Testis (tissue), 3 donors: ENCODE data around the gene ADSS1. TPM values are rescaled to one million over a fixed set of nuclear protein-coding genes. Genes with fewer than 3 reads are reported as not detected.

Experiments used
- DNase-seq: peaks from one replicate; pipeline ENCODE4 v3.0.0-alpha.2; 2019
- H3K27ac ChIP-seq, 2 donors: fragments of 200-600 bp; sonication (generic); one replicate each; pipeline ENCODE4 v1.5.1; 2019
- H3K27me3 ChIP-seq: fragments of 200-600 bp; sonication (generic); one replicate; pipeline ENCODE4 v1.5.1; 2019
- H3K36me3 ChIP-seq: fragments of 200-600 bp; sonication (generic); one replicate; pipeline ENCODE4 v1.5.1; 2017; ENCODE audit warnings: low read depth; ENCODE audit errors: missing control alignments
- H3K4me1 ChIP-seq: fragments of 200-600 bp; sonication (generic); one replicate; pipeline ENCODE4 v1.5.1; 2019
- H3K4me3 ChIP-seq, 2 donors: fragments of 200-600 bp; sonication (generic); one replicate each; pipeline ENCODE4 v1.5.1; 2017 to 2019
- H3K9me3 ChIP-seq: fragments of 200-600 bp; sonication (generic); one replicate; pipeline ENCODE4 v1.5.1; 2017
- POLR2A ChIP-seq: fragments of 450-650 bp; IDR thresholded peaks from one replicate; pipeline ENCODE4 v1.6.1; 2017; ENCODE audit warnings: antibody characterized with exemption, mild to moderate bottlenecking, moderate library complexity
- WGBS, 2 donors: methylation state at CpG; one replicate each; pipeline ENCODE4 v1.1.5; 2018; 5-methylcytosine and 5-hydroxymethylcytosine counted together
- intact Hi-C: fragments of 100-400 bp; cut with DNase I; formaldehyde crosslinking; loops from one replicate; pipeline ENCODE4 v1.15.1; 2023; ENCODE audit warnings: low total_unique reads
- polyA plus RNA-seq: library from polyadenylated mRNA; stranded (reverse); fragments of 350-450 nt; fragmentation: Illumina TruSeq; extraction: RNeasy Lipid Tissue Mini Kit (QIAGEN cat#74804); gene quantifications from one replicate; pipeline ENCODE4 v1.2.3, GENCODE V29; 2014; ENCODE audit warnings: low read depth, low replicate concordance; ENCODE audit not compliant: insufficient read depth
- total RNA-seq, 2 donors: library from RNA; depleted of rRNA; stranded (reverse); fragments of >200 nt; gene quantifications; one replicate each; pipeline ENCODE4 v1.2.3, GENCODE V29; 2016
- TF ChIP-seq, protein P1 (sequence below), 3 experiments: fragments of 450-650 bp in 2 of 3; fragments of 200-600 bp in 1 of 3; sonication (generic) in 1 of 3; IDR thresholded peaks; one replicate each; pipeline ENCODE4 v1.5.1; 2016 to 2019; ENCODE audit warnings: antibody characterized with exemption in 3 of 3, mild to moderate bottlenecking in 2 of 3, moderate library complexity in 1 of 3

The ADSS1 gene
- total and polyA plus RNA-seq, 3 donors from 2014 or later, result 48.7 to 79.6 (median 79.4) TPM

- no peak for DNase-seq
- Histone ChIP-seq H3K9me3 (no peaks in the 10 kb centered on the region), H3K27me3 (no peaks in the 10 kb centered on the region), H3K36me3 (no peaks in the 10 kb centered on the region), H3K27ac (no peak overlapping the region), H3K4me3 (no peak overlapping the region), H3K4me1 (peaks cover 17% of the 10 kb centered on the region)
- WGBS, 2 donors, result 91 to 96% methylated on average over 16 to 19 of the region's 19 CpGs
- no peak for TF ChIP-seq POLR2A
- intact Hi-C loops, result no loop called here
Measured at GRCh38 chr14:104757681-104758392, 33.8 kb downstream of the ADSS1 start.

GRCh38 chr14:104758981-104759969 is 35.2 kb downstream of the ADSS1 start:
- TF ChIP-seq POLR2A, result no peak
- TF ChIP-seq, protein P1, sequence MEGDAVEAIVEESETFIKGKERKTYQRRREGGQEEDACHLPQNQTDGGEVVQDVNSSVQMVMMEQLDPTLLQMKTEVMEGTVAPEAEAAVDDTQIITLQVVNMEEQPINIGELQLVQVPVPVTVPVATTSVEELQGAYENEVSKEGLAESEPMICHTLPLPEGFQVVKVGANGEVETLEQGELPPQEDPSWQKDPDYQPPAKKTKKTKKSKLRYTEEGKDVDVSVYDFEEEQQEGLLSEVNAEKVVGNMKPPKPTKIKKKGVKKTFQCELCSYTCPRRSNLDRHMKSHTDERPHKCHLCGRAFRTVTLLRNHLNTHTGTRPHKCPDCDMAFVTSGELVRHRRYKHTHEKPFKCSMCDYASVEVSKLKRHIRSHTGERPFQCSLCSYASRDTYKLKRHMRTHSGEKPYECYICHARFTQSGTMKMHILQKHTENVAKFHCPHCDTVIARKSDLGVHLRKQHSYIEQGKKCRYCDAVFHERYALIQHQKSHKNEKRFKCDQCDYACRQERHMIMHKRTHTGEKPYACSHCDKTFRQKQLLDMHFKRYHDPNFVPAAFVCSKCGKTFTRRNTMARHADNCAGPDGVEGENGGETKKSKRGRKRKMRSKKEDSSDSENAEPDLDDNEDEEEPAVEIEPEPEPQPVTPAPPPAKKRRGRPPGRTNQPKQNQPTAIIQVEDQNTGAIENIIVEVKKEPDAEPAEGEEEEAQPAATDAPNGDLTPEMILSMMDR (IDR thresholded peaks at IDR 0.05), result no peak
- no peaks in the 10 kb centered on the region for H3K9me3 ChIP-seq
- H3K36me3 ChIP-seq, result no peaks in the 10 kb centered on the region
- H3K4me1 ChIP-seq, result peaks cover 7% of the 10 kb centered on the region
- H3K27me3 ChIP-seq, result no peaks in the 10 kb centered on the region
- WGBS, 2 donors, result 85 to 86% methylated on average over 25 to 30 of the region's 30 CpGs
- H3K27ac ChIP-seq, result no peak overlapping the region
- H3K4me3 ChIP-seq, result no peak overlapping the region
- no peak for DNase-seq
- intact Hi-C loops, result no loop called here

- intact Hi-C loops, result loop anchor here (10.0 kb wide), 1 partner anchor 279 kb away; no protein-coding TSS in a partner anchor
- Histone ChIP-seq H3K27ac (no peak overlapping the region), H3K4me3 (no peak overlapping the region), H3K9me3 (no peaks in the 10 kb centered on the region), H3K27me3 (no peaks in the 10 kb centered on the region), H3K36me3 (no peaks in the 10 kb centered on the region), H3K4me1 (peaks cover 11% of the 10 kb centered on the region)
- no peak for DNase-seq
- TF ChIP-seq POLR2A, result no peak
- TF ChIP-seq, protein P1 (IDR thresholded peaks at IDR 0.05), result no peak
- whole genome bisulfite sequencing, 2 donors, result 92 to 95% methylated on average over 3 of the region's 3 CpGs
Measured at GRCh38 chr14:104765517-104765916, 41.5 kb downstream of the ADSS1 start.

GRCh38 chr14:104766256-104766862 is 42.3 kb downstream of the ADSS1 start:
- H3K27me3 ChIP-seq, result no peaks in the 10 kb centered on the region
- H3K4me1 ChIP-seq, result peaks cover 11% of the 10 kb centered on the region
- no peak overlapping the region for H3K27ac ChIP-seq
- WGBS, 2 donors, result 93 to 95% methylated on average over 4 of the region's 4 CpGs
- TF ChIP-seq, protein P1 (IDR thresholded peaks at IDR 0.05), result no peak
- no peak for TF ChIP-seq POLR2A
- no peak overlapping the region for H3K4me3 ChIP-seq
- no peaks in the 10 kb centered on the region for H3K36me3 ChIP-seq
- no peak for DNase-seq
- H3K9me3 ChIP-seq, result no peaks in the 10 kb centered on the region
- intact Hi-C loops, result loop anchor here (10.0 kb wide), 1 partner anchor 278 kb away; no protein-coding TSS in a partner anchor
